MM.1S (cell line): ENCODE results near the gene FOXO6.

ENCODE experiments used
- DNase-seq: peaks from one replicate; pipeline ENCODE4 v3.0.0-alpha.2; 2015
- H2AFZ ChIP-seq: fragments of 300-600 bp; sonication (generic); 2 replicates; pipeline ENCODE4 v1.6.0; 2016; ENCODE audit warnings: antibody characterized with exemption, low read length
- H3F3A ChIP-seq: fragments of 300-600 bp; sonication (generic); 2 replicates; pipeline ENCODE4 v1.6.1; 2016; ENCODE audit warnings: mild to moderate bottlenecking, antibody characterized with exemption, low read length, moderate library complexity, mixed read lengths; ENCODE audit not compliant: insufficient read depth
- H3K27ac ChIP-seq: fragments of 300-600 bp; sonication (generic); 2 replicates; pipeline ENCODE4 v1.5.1; 2016; ENCODE audit warnings: mild to moderate bottlenecking, low read length
- H3K27me3 ChIP-seq: fragments of 300-600 bp; sonication (generic); replicated peaks from 2 replicates; pipeline ENCODE4 v1.6.0; 2016; ENCODE audit warnings: low read length; ENCODE audit not compliant: insufficient read depth
- H3K36me3 ChIP-seq: fragments of 300-600 bp; sonication (generic); replicated peaks from 2 replicates; pipeline ENCODE4 v1.6.1; 2016; ENCODE audit warnings: mild to moderate bottlenecking, low read length, mixed read lengths; ENCODE audit not compliant: insufficient read depth
- H3K4me1 ChIP-seq: fragments of 300-600 bp; sonication (generic); 2 replicates; pipeline ENCODE4 v1.6.1; 2016; ENCODE audit warnings: low read length, mixed read lengths
- H3K4me2 ChIP-seq: fragments of 300-600 bp; sonication (generic); 2 replicates; pipeline ENCODE4 v1.6.0; 2016; ENCODE audit warnings: low read depth, low read length
- H3K4me3 ChIP-seq: fragments of 300-600 bp; sonication (generic); 2 replicates; pipeline ENCODE4 v1.5.1; 2016; ENCODE audit warnings: low read length, mixed read lengths
- H3K79me2 ChIP-seq: fragments of 300-600 bp; sonication (generic); 2 replicates; pipeline ENCODE4 v1.6.1; 2016; ENCODE audit warnings: mixed run types, low read length, mixed read lengths
- H3K9ac ChIP-seq: fragments of 300-600 bp; sonication (generic); 2 replicates; pipeline ENCODE4 v1.6.1; 2016; ENCODE audit warnings: low read length, mixed read lengths
- H3K9me2 ChIP-seq: fragments of 300-600 bp; sonication (generic); replicated peaks from 2 replicates; pipeline ENCODE4 v1.6.1; 2016; ENCODE audit warnings: mild to moderate bottlenecking, low read length, mixed read lengths; ENCODE audit not compliant: insufficient read depth
- H3K9me3 ChIP-seq: fragments of 300-600 bp; sonication (generic); replicated peaks from 2 replicates; pipeline ENCODE4 v1.6.1; 2016; ENCODE audit warnings: mild to moderate bottlenecking, low read length, mixed read lengths; ENCODE audit not compliant: insufficient read depth
- H4K20me1 ChIP-seq: fragments of 300-600 bp; sonication (generic); 2 replicates; pipeline ENCODE4 v1.6.1; 2016; ENCODE audit warnings: mild to moderate bottlenecking, low read length, moderate library complexity, mixed read lengths; ENCODE audit not compliant: insufficient read depth
- CTCF ChIP-seq: fragments of 300-600 bp; sonication (generic); IDR thresholded peaks from 2 replicates; pipeline ENCODE4 v1.5.1; 2016; ENCODE audit warnings: antibody characterized with exemption, low read length, mixed read lengths
- EZH2 ChIP-seq: fragments of 300-600 bp; sonication (generic); optimal IDR thresholded peaks from 2 replicates; pipeline ENCODE3; 2017; ENCODE audit warnings: low read depth, mild to moderate bottlenecking, antibody characterized with exemption, low read length, mixed read lengths
- EZH2phosphoT487 ChIP-seq: fragments of 300-600 bp; sonication (generic); IDR thresholded peaks from 2 replicates; pipeline ENCODE4 v1.6.1; 2018; ENCODE audit warnings: antibody characterized with exemption, low read length

Gene FOXO6

GRCh38 chr1:41322835-41323234 is 38.4 kb upstream of the FOXO6 start:
- Histone ChIP-seq H3K9me3 (no peaks in the 10 kb centered on the region), H3K27ac (no peak overlapping the region), H3F3A (no peaks in the 10 kb centered on the region), H3K4me2 (no peak overlapping the region), H3K4me3 (no peak overlapping the region), H4K20me1 (no peaks in the 10 kb centered on the region), H3K9me2 (no peaks in the 10 kb centered on the region), H3K27me3 (no peaks in the 10 kb centered on the region), H3K9ac (no peak overlapping the region), H3K4me1 (no peaks in the 10 kb centered on the region), H2AFZ (no peak overlapping the region), H3K36me3 (no peaks in the 10 kb centered on the region), H3K79me2 (no peaks in the 10 kb centered on the region)
- TF ChIP-seq CTCF (peak; percentile 45), EZH2 (no peak)
- DNase-seq: no peak

- Histone ChIP-seq H3K27me3 (no peaks in the 10 kb centered on the region), H3K9ac (no peak overlapping the region), H3K9me3 (no peaks in the 10 kb centered on the region), H3K9me2 (no peaks in the 10 kb centered on the region), H3K4me2 (no peak overlapping the region), H3K4me3 (no peak overlapping the region), H3K36me3 (no peaks in the 10 kb centered on the region), H3K79me2 (no peaks in the 10 kb centered on the region), H3F3A (no peaks in the 10 kb centered on the region), H4K20me1 (no peaks in the 10 kb centered on the region), H3K27ac (no peak overlapping the region), H2AFZ (no peak overlapping the region), H3K4me1 (no peaks in the 10 kb centered on the region)
- TF ChIP-seq EZH2phosphoT487 (no peak), EZH2 (no peak), CTCF (no peak)
- DNase-seq: no peak
These were observed 38.0 kb upstream of the FOXO6 start for GRCh38 chr1:41323243-41323642.

- Histone ChIP-seq H4K20me1 (no peaks in the 10 kb centered on the region), H2AFZ (no peak overlapping the region), H3K36me3 (no peaks in the 10 kb centered on the region), H3K4me1 (no peaks in the 10 kb centered on the region), H3K27ac (no peak overlapping the region), H3K9me2 (no peaks in the 10 kb centered on the region), H3K79me2 (no peaks in the 10 kb centered on the region), H3K4me2 (no peak overlapping the region), H3K4me3 (no peak overlapping the region), H3F3A (no peaks in the 10 kb centered on the region), H3K9me3 (no peaks in the 10 kb centered on the region), H3K27me3 (no peaks in the 10 kb centered on the region), H3K9ac (no peak overlapping the region)
- TF ChIP-seq EZH2phosphoT487 (no peak), EZH2 (no peak)
- no peak for DNase-seq
These were observed 35.4 kb upstream of the FOXO6 start for GRCh38 chr1:41325801-41326200.

GRCh38 chr1:41327383-41327999 is 33.7 kb upstream of the FOXO6 start:
- H3K9ac ChIP-seq: no peak overlapping the region
- no peaks in the 10 kb centered on the region for H3K27me3 ChIP-seq
- no peaks in the 10 kb centered on the region for H3K79me2 ChIP-seq
- H3K4me3 ChIP-seq: no peak overlapping the region
- no peaks in the 10 kb centered on the region for H3F3A ChIP-seq
- no peaks in the 10 kb centered on the region for H3K36me3 ChIP-seq
- no peaks in the 10 kb centered on the region for H3K9me2 ChIP-seq
- H4K20me1 ChIP-seq: no peaks in the 10 kb centered on the region
- no peak overlapping the region for H2AFZ ChIP-seq
- H3K27ac ChIP-seq: no peak overlapping the region
- DNase-seq: no peak
- TF ChIP-seq EZH2phosphoT487 (no peak), EZH2 (no peak), CTCF (no peak)
- no peak overlapping the region for H3K4me2 ChIP-seq
- H3K4me1 ChIP-seq: no peaks in the 10 kb centered on the region
- no peaks in the 10 kb centered on the region for H3K9me3 ChIP-seq
